22Rv1 (cell line): ENCODE data around the gene ABHD3.
"Not testable (repeated sequence)": the region's sequence is repeated elsewhere in the genome, so short reads cannot be mapped to it uniquely, and the experiment has no call there.

Experiments
- H3K27ac ChIP-seq: fragments of 450-650 bp; 2 replicates; pipeline ENCODE4 v1.5.1; 2017
- ZFX ChIP-seq: fragments of 450-650 bp; IDR thresholded peaks from 2 replicates; pipeline ENCODE4 v1.6.1; 2017; ENCODE audit warnings: antibody characterized with exemption, borderline replicate concordance
- TF ChIP-seq, protein P1 (sequence below): fragments of 450-650 bp; IDR thresholded peaks from 2 replicates; pipeline ENCODE4 v1.5.1; 2017; ENCODE audit warnings: mild to moderate bottlenecking

ABHD3 gene

DNA sequence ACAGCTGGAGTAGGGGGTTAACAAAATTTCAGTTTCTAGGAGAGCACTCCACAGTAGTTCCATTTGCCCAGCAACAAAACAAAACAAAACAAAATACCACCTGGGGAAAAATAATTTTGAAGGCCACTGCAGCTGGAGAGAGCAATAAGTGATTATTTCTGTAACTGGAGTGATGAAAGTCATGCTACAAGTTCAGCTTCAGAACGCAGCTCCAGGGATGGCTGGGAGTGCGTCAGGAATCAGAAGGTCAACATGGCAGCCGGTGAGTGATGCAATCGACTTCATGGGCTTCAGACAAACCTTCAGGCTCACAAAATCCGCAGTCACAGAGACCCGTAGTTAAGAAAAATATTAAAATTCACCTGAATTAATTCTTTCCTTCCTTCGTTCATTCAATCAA lies 41.0 kb downstream of the ABHD3 start:
- no peak for TF ChIP-seq ZFX
- TF ChIP-seq, protein P1, sequence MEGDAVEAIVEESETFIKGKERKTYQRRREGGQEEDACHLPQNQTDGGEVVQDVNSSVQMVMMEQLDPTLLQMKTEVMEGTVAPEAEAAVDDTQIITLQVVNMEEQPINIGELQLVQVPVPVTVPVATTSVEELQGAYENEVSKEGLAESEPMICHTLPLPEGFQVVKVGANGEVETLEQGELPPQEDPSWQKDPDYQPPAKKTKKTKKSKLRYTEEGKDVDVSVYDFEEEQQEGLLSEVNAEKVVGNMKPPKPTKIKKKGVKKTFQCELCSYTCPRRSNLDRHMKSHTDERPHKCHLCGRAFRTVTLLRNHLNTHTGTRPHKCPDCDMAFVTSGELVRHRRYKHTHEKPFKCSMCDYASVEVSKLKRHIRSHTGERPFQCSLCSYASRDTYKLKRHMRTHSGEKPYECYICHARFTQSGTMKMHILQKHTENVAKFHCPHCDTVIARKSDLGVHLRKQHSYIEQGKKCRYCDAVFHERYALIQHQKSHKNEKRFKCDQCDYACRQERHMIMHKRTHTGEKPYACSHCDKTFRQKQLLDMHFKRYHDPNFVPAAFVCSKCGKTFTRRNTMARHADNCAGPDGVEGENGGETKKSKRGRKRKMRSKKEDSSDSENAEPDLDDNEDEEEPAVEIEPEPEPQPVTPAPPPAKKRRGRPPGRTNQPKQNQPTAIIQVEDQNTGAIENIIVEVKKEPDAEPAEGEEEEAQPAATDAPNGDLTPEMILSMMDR, result no peak
- peak overlapping the region; percentile 42; the same call in 1 of the 2 replicates for H3K27ac ChIP-seq

DNA sequence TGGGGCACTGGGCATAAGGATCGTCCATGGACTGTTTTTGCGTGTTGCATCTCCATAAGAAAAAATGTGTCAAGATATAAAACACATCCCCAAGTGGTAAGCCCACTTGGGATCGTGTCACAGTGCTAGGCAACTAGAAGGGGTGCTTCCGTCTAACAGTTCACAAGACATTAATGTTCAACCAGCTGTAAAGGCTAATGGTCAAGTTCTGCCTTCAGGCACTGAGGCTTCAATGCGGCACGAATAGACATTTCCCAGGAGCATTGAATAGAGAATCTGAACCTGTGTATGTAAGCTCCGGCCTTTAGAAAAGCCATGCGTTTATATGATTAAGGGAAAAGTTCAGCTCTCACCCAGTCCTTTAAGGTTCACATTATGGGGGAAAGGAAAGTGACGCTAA lies 42.0 kb downstream of the ABHD3 start:
- H3K27ac ChIP-seq, result no peak overlapping the region
- TF ChIP-seq, protein P1, result no peak
- no peak for TF ChIP-seq ZFX

DNA sequence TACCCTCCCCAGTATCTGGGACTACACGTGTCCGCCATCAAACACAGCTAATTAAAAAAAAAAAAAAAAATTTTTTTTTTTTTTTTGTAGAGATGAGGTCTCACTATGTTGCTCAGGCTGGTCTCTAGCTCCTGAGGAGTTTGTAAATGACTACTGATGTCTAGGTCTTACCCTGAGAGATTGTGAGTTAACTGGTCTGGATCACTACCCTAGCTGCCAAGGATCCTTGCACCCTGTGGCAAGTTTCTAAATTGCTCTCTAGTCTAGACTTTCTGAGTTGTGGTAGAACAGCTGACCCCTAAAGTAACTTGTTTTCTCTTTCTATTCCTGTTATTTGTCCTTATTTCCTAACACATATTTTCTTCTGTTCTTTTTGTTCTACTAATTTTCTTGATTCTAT lies 44.5 kb downstream of the ABHD3 start:
- no peak overlapping the region for H3K27ac ChIP-seq
- TF ChIP-seq, protein P1, result no peak
- no peak for TF ChIP-seq ZFX

DNA sequence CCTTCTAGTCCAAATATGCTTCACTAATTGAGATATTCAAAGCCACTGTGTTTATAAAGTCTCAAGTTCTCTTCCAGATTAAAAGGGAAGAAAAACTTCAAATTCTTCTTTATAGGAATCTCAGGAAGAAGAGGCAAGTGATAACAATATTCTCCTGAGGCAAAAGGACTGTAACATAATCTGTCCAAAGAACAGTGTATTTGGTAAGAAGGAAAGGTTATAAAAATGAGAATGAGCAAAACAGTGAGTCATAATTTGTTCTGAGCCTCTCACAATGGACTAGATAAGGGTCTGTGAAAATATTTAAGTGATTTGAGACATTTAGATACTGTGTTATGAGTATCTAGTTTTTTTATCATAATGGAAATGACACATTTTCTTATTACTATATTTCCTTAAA lies 48.2 kb downstream of the ABHD3 start:
- TF ChIP-seq, protein P1, result no peak
- TF ChIP-seq ZFX, result no peak
- no peak overlapping the region for H3K27ac ChIP-seq

DNA sequence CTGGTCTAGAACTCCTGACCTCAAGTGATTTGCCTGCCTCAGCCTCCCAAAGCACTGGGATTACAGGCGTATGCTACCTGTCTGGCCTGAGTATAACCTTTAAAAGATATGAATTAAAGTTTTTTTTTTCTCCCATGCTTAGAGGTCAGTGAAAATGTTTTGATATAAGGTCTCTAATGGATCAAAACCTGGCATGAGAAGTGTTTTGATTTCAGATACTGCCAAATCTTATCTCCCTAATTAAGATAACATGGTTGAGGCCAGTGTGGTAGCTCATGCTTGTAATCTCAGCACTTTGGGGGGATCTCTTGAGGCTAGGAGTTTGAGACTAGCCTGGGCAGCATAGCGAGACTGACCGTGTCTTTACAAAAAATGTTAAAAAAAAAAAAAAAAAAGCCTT lies 51.2 kb downstream of the ABHD3 start:
- TF ChIP-seq ZFX, result no peak
- TF ChIP-seq, protein P1, result no peak
- no peak overlapping the region for H3K27ac ChIP-seq

DNA sequence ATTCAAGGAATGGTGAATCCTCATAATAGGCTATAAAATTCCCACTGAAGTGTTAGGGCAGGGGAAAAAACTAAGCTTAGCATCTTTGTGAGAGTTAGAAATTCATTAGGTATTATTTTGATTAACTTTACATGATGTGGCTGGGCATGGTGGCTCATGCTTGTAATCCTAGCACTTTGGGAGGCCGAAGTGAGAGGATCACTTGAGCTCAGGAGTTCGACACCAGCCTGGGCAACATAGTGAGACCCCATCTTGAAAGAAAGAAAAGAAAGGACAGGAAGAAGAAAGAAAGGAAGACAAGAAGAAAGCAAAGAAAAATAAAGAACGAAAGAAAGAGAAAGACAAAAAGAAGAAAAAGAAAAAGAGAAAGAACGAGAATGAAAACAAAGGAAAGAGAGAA lies 52.5 kb downstream of the ABHD3 start:
- no peak for TF ChIP-seq ZFX
- TF ChIP-seq, protein P1, result no peak
- H3K27ac ChIP-seq, result no peak overlapping the region

DNA sequence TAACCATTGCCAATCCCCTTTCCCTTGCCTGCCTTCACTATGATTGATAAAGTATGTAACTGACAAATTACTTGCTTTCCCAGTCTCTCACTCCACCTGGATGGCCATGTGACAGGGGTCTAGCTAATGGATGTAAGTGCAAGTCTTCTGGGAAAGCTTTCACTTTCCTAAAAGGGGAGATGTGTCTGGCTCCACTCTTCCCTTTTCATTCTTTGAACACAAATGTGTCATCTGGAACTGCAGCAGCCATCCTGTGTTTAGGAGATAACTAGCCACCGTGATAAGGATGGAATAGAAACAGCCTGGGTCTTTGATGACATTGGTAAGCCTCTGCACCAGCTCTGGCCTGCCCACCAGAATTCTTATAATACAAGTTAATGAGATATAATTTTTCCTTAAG lies 54.3 kb downstream of the ABHD3 start:
- H3K27ac ChIP-seq, result no peak overlapping the region
- no peak for TF ChIP-seq ZFX
- TF ChIP-seq, protein P1, result no peak

DNA sequence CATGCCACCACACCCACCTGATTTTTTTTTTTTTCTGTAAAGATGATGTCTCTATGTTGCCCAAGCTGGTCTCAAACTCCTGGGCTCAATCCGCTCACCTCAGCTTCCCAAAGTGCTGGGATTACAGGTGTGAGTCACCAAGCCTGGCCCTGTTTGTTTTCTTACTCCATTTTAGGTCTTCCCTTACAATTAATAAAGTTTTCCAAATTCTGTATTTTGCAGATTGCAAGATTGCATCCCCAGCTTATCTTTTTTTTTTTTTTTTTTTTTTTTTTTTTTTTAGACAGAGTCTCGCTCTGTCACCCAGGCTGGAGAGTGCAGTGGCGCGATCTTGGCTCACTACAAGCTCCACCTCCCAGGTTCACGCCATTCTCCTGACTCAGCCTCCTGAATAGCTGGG lies 64.2 kb downstream of the ABHD3 start:
- H3K27ac ChIP-seq, result not testable (repeated sequence)
